RCC 7860 (cell line): ENCODE results near the gene KLK7.
"Not testable (repeated sequence)": the region's sequence is repeated elsewhere in the genome, so short reads cannot be mapped to it uniquely, and the experiment has no call there.

Experiments
- DNase-seq: peaks from one replicate; pipeline ENCODE4 v3.0.0-alpha.2; 2015; ENCODE audit warnings: low spot score
- FAIRE-seq: peaks from 2 replicates; lab custom pipeline; 2012; peaks lifted over from hg19 to GRCh38; lab: Jason Lieb, UNC

The KLK7 gene

GRCh38 chr19:50978772-50979390 is 4.8 kb downstream of the KLK7 start:
- no peak for DNase-seq
- no peak for FAIRE-seq

GRCh38 chr19:50977626-50978025 is 6.1 kb downstream of the KLK7 start:
- FAIRE-seq, result no peak
- no peak for DNase-seq

- DNase-seq (no peak), FAIRE-seq (no peak)
Measured at GRCh38 chr19:50975766-50976165, 8.0 kb downstream of the KLK7 start.

GRCh38 chr19:50974702-50975556 is 8.8 kb downstream of the KLK7 start:
- no peak for DNase-seq
- no peak for FAIRE-seq

- DNase-seq (no peak), FAIRE-seq (no peak)
Measured at GRCh38 chr19:50972795-50973376, 10.8 kb downstream of the KLK7 start.

GRCh38 chr19:50969810-50970209 is 13.9 kb downstream of the KLK7 start:
- DNase-seq, FAIRE-seq: not testable (repeated sequence)

GRCh38 chr19:50969413-50969760 is 14.3 kb downstream of the KLK7 start, which contains the start of gene KLK6:
KLK6 (minus strand) TSS chr19:50969591; CDS start chr19:50968104, 1,487 bp downstream.
- DNase-seq (no peak), FAIRE-seq (no peak)

GRCh38 chr19:50968716-50969412 is 14.9 kb downstream of the KLK7 start:
- DNase-seq, result no peak
- FAIRE-seq, result no peak

GRCh38 chr19:50967929-50968715 is 15.6 kb downstream of the KLK7 start:
- DNase-seq, result no peak
- FAIRE-seq, result no peak

- no peak for FAIRE-seq
- DNase-seq, result no peak
Measured at GRCh38 chr19:50964266-50964665, 19.5 kb downstream of the KLK7 start.

- DNase-seq (no peak), FAIRE-seq (no peak)
Measured at GRCh38 chr19:50963381-50963780, 20.3 kb downstream of the KLK7 start.

GRCh38 chr19:50962245-50962644 is 21.5 kb downstream of the KLK7 start:
- FAIRE-seq (no peak), DNase-seq (no peak)

GRCh38 chr19:50959731-50960500 is 23.8 kb downstream of the KLK7 start:
- DNase-seq, result no peak
- FAIRE-seq, result no peak

GRCh38 chr19:50957587-50957986 is 26.1 kb downstream of the KLK7 start:
- FAIRE-seq (no peak), DNase-seq (no peak)

GRCh38 chr19:50952910-50953309 is 30.8 kb downstream of the KLK7 start, which contains the start of gene KLK5:
KLK5 (minus strand) TSS chr19:50953038; CDS start chr19:50952657, 381 bp downstream.
- DNase-seq, result no peak
- FAIRE-seq, result no peak

- FAIRE-seq, result no peak
- no peak for DNase-seq
Measured at GRCh38 chr19:50949861-50950260, 33.9 kb downstream of the KLK7 start.

- FAIRE-seq, result no peak
- no peak for DNase-seq
Measured at GRCh38 chr19:50947123-50947522, 36.6 kb downstream of the KLK7 start.

- DNase-seq (no peak), FAIRE-seq (no peak)
Measured at GRCh38 chr19:50944795-50945194, 38.9 kb downstream of the KLK7 start.

- DNase-seq, result no peak
- FAIRE-seq, result no peak
Measured at GRCh38 chr19:50943074-50943828, 40.5 kb downstream of the KLK7 start.
